ENCODE data around the gene LTB. TPM values are rescaled to one million over a fixed set of nuclear protein-coding genes. Genes with fewer than 3 reads are reported as not detected.
A peak's percentile ranks its signal among the peaks of the same experiment; 100 is the strongest.

The LTB gene
- total and polyA plus RNA-seq, 2 of the 13 experiments (the other 11 are each of a cell fraction or from before 2014, with no cell fraction given), result 0.09 to 0.22 TPM

GRCh38 chr6:31620586-31621319 is 38.5 kb upstream of the LTB start, which contains the start of gene PRRC2A (continued):
- TF ChIP-seq DZIP1 (CRISPR knock-in tag; IDR thresholded peaks at IDR 0.05) (0 out of 2 replicates have a peak, but pooled peaks have one; percentile 13), SRF (IDR thresholded peaks at IDR 0.05; ENCODE audit: low read depth, low read length) (no peak), MEF2D (CRISPR knock-in tag; IDR thresholded peaks at IDR 0.05) (no peak), ATF7-NPFF (CRISPR knock-in tag; IDR thresholded peaks at IDR 0.05; ENCODE audit: low read depth) (no peak; the same call in 1 of the 2 replicates), ARHGAP35 (CRISPR knock-in tag; IDR thresholded peaks at IDR 0.05; ENCODE audit: borderline replicate concordance) (0 out of 2 replicates have a peak, but pooled peaks have one; percentile 9), RFX1 (IDR thresholded peaks at IDR 0.05) (no peak), ZNF281 (CRISPR knock-in tag; IDR thresholded peaks at IDR 0.05; ENCODE audit: borderline replicate concordance) (peak; percentile 95), THYN1 (CRISPR knock-in tag; IDR thresholded peaks at IDR 0.05; ENCODE audit: borderline replicate concordance, low read depth) (0 out of 2 replicates have a peak, but pooled peaks have one; percentile 40), AHDC1 (CRISPR knock-in tag; IDR thresholded peaks at IDR 0.05; ENCODE audit: borderline replicate concordance) (0 out of 2 replicates have a peak, but pooled peaks have one; percentile 35), MXI1 (IDR thresholded peaks at IDR 0.05; ENCODE audit: borderline replicate concordance, low read depth, low read length) (no peak; the same call in 2 of the 3 replicates), ZNF589 (CRISPR knock-in tag; conservative IDR thresholded peaks at IDR 0.05) (no peak; the same call in 1 of the 2 replicates), ZEB1 (IDR thresholded peaks at IDR 0.05; ENCODE audit: insufficient replicate concordance, low read depth) (peak; percentile 64), ZNF747 (CRISPR knock-in tag; IDR thresholded peaks at IDR 0.05; ENCODE audit: borderline replicate concordance) (no peak; the same call in none of the 2 replicates), SOX13 (IDR thresholded peaks at IDR 0.05) (0 out of 2 replicates have a peak, but pooled peaks have one; percentile 6), SOX13 (CRISPR knock-in tag; conservative IDR thresholded peaks at IDR 0.05 in 1 of 2, IDR thresholded peaks at IDR 0.05 in 1 of 2) (no peak), ZNF567 (CRISPR knock-in tag; IDR thresholded peaks at IDR 0.05; ENCODE audit: borderline replicate concordance) (no peak; the same call in 1 of the 2 replicates), ZFP36L2 (CRISPR knock-in tag; IDR thresholded peaks at IDR 0.05) (no peak)
